SK-N-SH (cell line): ENCODE data around the gene ASB18. TPM values are rescaled to one million over a fixed set of nuclear protein-coding genes. Genes with fewer than 3 reads are reported as not detected.

Experiments
- CTCF ChIA-PET: fragments of 300-600, 350-600 bp; formaldehyde crosslinking; extraction: SDS; loops from one replicate; lab custom pipeline; 2021; lab: Yijun Ruan, JAX
- POLR2A ChIA-PET: fragments of 350-600 bp; sonication (Branson Sonifier 250); formaldehyde crosslinking; extraction: SDS; loops from one replicate; lab custom pipeline; 2020; ENCODE audit warnings: antibody characterized with exemption, inconsistent platforms; lab: Yijun Ruan, JAX
- DNase-seq: peaks from one replicate; pipeline ENCODE4 v3.0.0; 2012
- H2AFZ ChIP-seq: fragments of 200-600 bp; sonication (generic); 2 replicates; pipeline ENCODE4 v1.8.1; 2016; ENCODE audit warnings: antibody characterized with exemption, mild to moderate bottlenecking, low read depth
- H3F3A ChIP-seq: fragments of 200-600 bp; sonication (generic); replicated peaks from 2 replicates; pipeline ENCODE3; 2016; ENCODE audit warnings: antibody characterized with exemption, mild to moderate bottlenecking; ENCODE audit not compliant: insufficient read depth
- H3K27ac ChIP-seq, 2 experiments: fragments of 200-500 bp in 1 of 2; fragments of 200-600 bp in 1 of 2; sonication (Bioruptor generic) in 1 of 2; sonication (generic), shearing (Covaris generic) in 1 of 2; 2 replicates each; pipeline versions ENCODE4 v1.5.1 to v1.6.1; 2014 to 2016; ENCODE audit warnings: low read depth in 2 of 2, inconsistent platforms in 1 of 2, low read length in 1 of 2, mild to moderate bottlenecking in 1 of 2, mixed read lengths in 1 of 2
- H3K27me3 ChIP-seq: fragments of 200-600 bp; sonication (generic), shearing (Covaris generic); 2 replicates; pipeline ENCODE4 v1.6.1; 2016; ENCODE audit warnings: mixed run types; ENCODE audit not compliant: insufficient read depth
- H3K36me3 ChIP-seq, 2 experiments: fragments of 200-500 bp in 1 of 2; fragments of 200-600 bp in 1 of 2; sonication (Bioruptor generic) in 1 of 2; sonication (generic) in 1 of 2; replicated peaks in 1 of 2; 2 replicates each; pipeline versions ENCODE3 to v1.5.1; 2014 to 2016; ENCODE audit warnings: low read length in 1 of 2, mild to moderate bottlenecking in 1 of 2; ENCODE audit not compliant: insufficient read depth in 2 of 2, control insufficient read depth in 1 of 2
- H3K4me1 ChIP-seq, 2 experiments: fragments of 200-500 bp in 1 of 2; fragments of 200-600 bp in 1 of 2; sonication (Bioruptor generic) in 1 of 2; sonication (generic), shearing (Covaris generic) in 1 of 2; 2 replicates each; pipeline versions ENCODE4 v1.5.1 to v1.6.1; 2014 to 2016; ENCODE audit warnings: low read depth in 1 of 2, low read length in 1 of 2, mixed run types in 1 of 2; ENCODE audit not compliant: insufficient read depth in 2 of 2, control insufficient read depth in 1 of 2
- H3K4me2 ChIP-seq: fragments of 200-600 bp; sonication (generic), shearing (Covaris generic); 2 replicates; pipeline ENCODE4 v1.6.1; 2017; ENCODE audit warnings: mixed run types
- H3K4me3 ChIP-seq, 2 experiments: fragments of 200-500 bp in 1 of 2; fragments of 200-600 bp in 1 of 2; sonication (Bioruptor generic) in 1 of 2; sonication (generic), shearing (Covaris generic) in 1 of 2; 2 replicates each; pipeline versions ENCODE4 v1.5.1 to v1.8.1; 2014 to 2016; ENCODE audit warnings: low read depth in 2 of 2, inconsistent platforms in 1 of 2, low read length in 1 of 2, mild to moderate bottlenecking in 1 of 2, mixed read lengths in 1 of 2, moderate library complexity in 1 of 2
- H3K79me2 ChIP-seq: fragments of 200-600 bp; sonication (generic); 2 replicates; pipeline ENCODE4 v1.8.1; 2017; ENCODE audit warnings: mild to moderate bottlenecking; ENCODE audit not compliant: insufficient read depth
- H3K9ac ChIP-seq: fragments of 200-600 bp; sonication (generic); 2 replicates; pipeline ENCODE4 v1.6.1; 2017; ENCODE audit warnings: mixed run types
- H3K9me2 ChIP-seq: fragments of 200-600 bp; sonication (generic); 2 replicates; pipeline ENCODE4 v1.6.1; 2017; ENCODE audit warnings: mixed run types
- H3K9me3 ChIP-seq: fragments of 200-600 bp; sonication (generic); 2 replicates; pipeline ENCODE4 v1.6.1; 2017; ENCODE audit warnings: mixed run types, mild to moderate bottlenecking, moderate library complexity
- H4K20me1 ChIP-seq: fragments of 200-600 bp; sonication (generic); 2 replicates; pipeline ENCODE4 v1.6.1; 2017; ENCODE audit warnings: mild to moderate bottlenecking, mixed run types; ENCODE audit not compliant: insufficient read depth
- CHD2 ChIP-seq: fragments of 150-350 bp; IDR thresholded peaks from 2 replicates; pipeline ENCODE4 v1.6.1; 2018; ENCODE audit warnings: low read length; ENCODE audit not compliant: partially characterized antibody
- CTCF ChIP-seq: fragments of 200-600 bp; sonication (generic); IDR thresholded peaks from 2 replicates; pipeline ENCODE4 v1.6.1; 2017; ENCODE audit warnings: antibody characterized with exemption, mild to moderate bottlenecking, moderate library complexity
- EP300 ChIP-seq, 2 experiments: IDR thresholded peaks; 2 replicates each; pipeline versions ENCODE4 v1.4.0 to v1.6.1; 2012; ENCODE audit warnings: borderline replicate concordance in 1 of 2, low read depth in 1 of 2, low read length in 1 of 2
- EZH2phosphoT487 ChIP-seq: fragments of 200-600 bp; sonication (generic); IDR thresholded peaks from 2 replicates; pipeline ENCODE4 v1.6.1; 2017; ENCODE audit warnings: low read depth, mixed run types, mild to moderate bottlenecking, antibody characterized with exemption, moderate library complexity, borderline replicate concordance
- FOXJ3 ChIP-seq: sonication (generic); formaldehyde crosslinking; IDR thresholded peaks from 2 replicates; pipeline ENCODE4 v1.5.1; 2020; ENCODE audit warnings: mild to moderate bottlenecking, missing genetic modification reagents
- FOXM1 ChIP-seq: IDR thresholded peaks from 2 replicates; pipeline ENCODE4 v1.4.0; 2012; ENCODE audit warnings: low read depth, mild to moderate bottlenecking
- JUND ChIP-seq: IDR thresholded peaks from 2 replicates; pipeline ENCODE4 v1.4.0; 2012
- MEF2A ChIP-seq: IDR thresholded peaks from 2 replicates; pipeline ENCODE4 v1.4.0; 2012; ENCODE audit warnings: low read depth, borderline replicate concordance
- PBX3 ChIP-seq: IDR thresholded peaks from 2 replicates; pipeline ENCODE4; 2012
- POLR2AphosphoS5 ChIP-seq: IDR thresholded peaks from 2 replicates; pipeline ENCODE4 v1.6.1; 2012; ENCODE audit warnings: low read depth, low read length
- RCOR1 ChIP-seq: fragments of 150-350 bp; IDR thresholded peaks from 2 replicates; pipeline ENCODE4 v1.6.1; 2017; ENCODE audit warnings: antibody characterized with exemption, low read length
- SMC3 ChIP-seq: IDR thresholded peaks from 2 replicates; pipeline ENCODE4 v1.6.1; 2012; ENCODE audit warnings: low read depth, low read length, improper control_type of control experiment
- TAF1 ChIP-seq: IDR thresholded peaks from 2 replicates; pipeline ENCODE4 v1.6.1; 2012; ENCODE audit warnings: low read depth, mild to moderate bottlenecking, low read length, moderate library complexity, borderline replicate concordance
- TCF12 ChIP-seq: IDR thresholded peaks from 2 replicates; pipeline ENCODE4 v1.4.0; 2012
- TEAD4 ChIP-seq: IDR thresholded peaks from 2 replicates; pipeline ENCODE4 v1.4.0; 2012; ENCODE audit warnings: mild to moderate bottlenecking, borderline replicate concordance; ENCODE audit not compliant: insufficient read depth
- USF2 ChIP-seq: fragments of 150-350 bp; IDR thresholded peaks from 2 replicates; pipeline ENCODE4 v1.6.1; 2017; ENCODE audit warnings: antibody characterized with exemption, low read length, low read depth, borderline replicate concordance
- YY1 ChIP-seq: IDR thresholded peaks from 2 replicates; pipeline ENCODE4 v1.4.0; 2012; ENCODE audit warnings: low read depth, mild to moderate bottlenecking
- WGBS: methylation state at CpG from one replicate; pipeline ENCODE4 v1.1.6; 2017; ENCODE audit warnings: low lambda C conversion rate; 5-methylcytosine and 5-hydroxymethylcytosine counted together
- polyA plus RNA-seq, 3 experiments: library from polyadenylated mRNA; depleted of rRNA; stranded (reverse); fragments of >200 nt; gene quantifications; 2 replicates each; pipeline ENCODE4 v1.2.3, GENCODE V29; 2012
- TF ChIP-seq, protein P1 (sequence below): IDR thresholded peaks from 2 replicates; pipeline ENCODE4 v1.4.0; 2012; ENCODE audit warnings: low read depth, borderline replicate concordance
- TF ChIP-seq, protein P2 (sequence below): IDR thresholded peaks from 2 replicates; pipeline ENCODE4 v1.6.1; 2012; ENCODE audit warnings: mild to moderate bottlenecking, low read depth, low read length, moderate library complexity
- TF ChIP-seq, protein P3 (sequence below): fragments of 150-350 bp; IDR thresholded peaks from 2 replicates; pipeline ENCODE4 v1.6.1; 2016; ENCODE audit warnings: mild to moderate bottlenecking, low read depth, low read length

The ASB18 gene
- polyA plus RNA-seq, 1 of the 3 experiments (the other 2 are of a cell fraction): not detected

GRCh38 chr2:236169151-236169721 lies 95.0 kb downstream of the ASB18 start:
- 29% methylated on average over 36 of the region's 36 CpGs for WGBS
- Histone ChIP-seq H3K27me3 (peaks cover 99% of the 10 kb centered on the region), H3F3A (no peaks in the 10 kb centered on the region), H3K4me2 (0 out of 2 replicates have a peak overlapping the region, but pooled peaks have one; percentile 81), H3K9ac (no peak overlapping the region), H3K27ac (no peak overlapping the region), H3K9me3 (no peaks in the 10 kb centered on the region), H3K4me3 (no peak overlapping the region), H3K9me2 (no peaks in the 10 kb centered on the region), H3K4me1 (peaks cover 0 to 11% of the 10 kb centered on the region in 2 experiments; a peak in 2 of 4 replicates), H4K20me1 (no peaks in the 10 kb centered on the region), H3K79me2 (no peaks in the 10 kb centered on the region), H3K36me3 (no peaks in the 10 kb centered on the region), H2AFZ (no peak overlapping the region)
- no peak for TF ChIP-seq EP300 (IDR thresholded peaks at IDR 0.05; ENCODE audit: borderline replicate concordance in 1 of 2, low read depth in 1 of 2, low read length in 1 of 2)
- no peak for TF ChIP-seq CHD2
- no peak for TF ChIP-seq PBX3
- TF ChIP-seq POLR2AphosphoS5: no peak
- TF ChIP-seq TEAD4: no peak
- TF ChIP-seq, protein P1, sequence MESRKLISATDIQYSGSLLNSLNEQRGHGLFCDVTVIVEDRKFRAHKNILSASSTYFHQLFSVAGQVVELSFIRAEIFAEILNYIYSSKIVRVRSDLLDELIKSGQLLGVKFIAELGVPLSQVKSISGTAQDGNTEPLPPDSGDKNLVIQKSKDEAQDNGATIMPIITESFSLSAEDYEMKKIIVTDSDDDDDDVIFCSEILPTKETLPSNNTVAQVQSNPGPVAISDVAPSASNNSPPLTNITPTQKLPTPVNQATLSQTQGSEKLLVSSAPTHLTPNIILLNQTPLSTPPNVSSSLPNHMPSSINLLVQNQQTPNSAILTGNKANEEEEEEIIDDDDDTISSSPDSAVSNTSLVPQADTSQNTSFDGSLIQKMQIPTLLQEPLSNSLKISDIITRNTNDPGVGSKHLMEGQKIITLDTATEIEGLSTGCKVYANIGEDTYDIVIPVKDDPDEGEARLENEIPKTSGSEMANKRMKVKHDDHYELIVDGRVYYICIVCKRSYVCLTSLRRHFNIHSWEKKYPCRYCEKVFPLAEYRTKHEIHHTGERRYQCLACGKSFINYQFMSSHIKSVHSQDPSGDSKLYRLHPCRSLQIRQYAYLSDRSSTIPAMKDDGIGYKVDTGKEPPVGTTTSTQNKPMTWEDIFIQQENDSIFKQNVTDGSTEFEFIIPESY: no peak
- TF ChIP-seq, protein P2, sequence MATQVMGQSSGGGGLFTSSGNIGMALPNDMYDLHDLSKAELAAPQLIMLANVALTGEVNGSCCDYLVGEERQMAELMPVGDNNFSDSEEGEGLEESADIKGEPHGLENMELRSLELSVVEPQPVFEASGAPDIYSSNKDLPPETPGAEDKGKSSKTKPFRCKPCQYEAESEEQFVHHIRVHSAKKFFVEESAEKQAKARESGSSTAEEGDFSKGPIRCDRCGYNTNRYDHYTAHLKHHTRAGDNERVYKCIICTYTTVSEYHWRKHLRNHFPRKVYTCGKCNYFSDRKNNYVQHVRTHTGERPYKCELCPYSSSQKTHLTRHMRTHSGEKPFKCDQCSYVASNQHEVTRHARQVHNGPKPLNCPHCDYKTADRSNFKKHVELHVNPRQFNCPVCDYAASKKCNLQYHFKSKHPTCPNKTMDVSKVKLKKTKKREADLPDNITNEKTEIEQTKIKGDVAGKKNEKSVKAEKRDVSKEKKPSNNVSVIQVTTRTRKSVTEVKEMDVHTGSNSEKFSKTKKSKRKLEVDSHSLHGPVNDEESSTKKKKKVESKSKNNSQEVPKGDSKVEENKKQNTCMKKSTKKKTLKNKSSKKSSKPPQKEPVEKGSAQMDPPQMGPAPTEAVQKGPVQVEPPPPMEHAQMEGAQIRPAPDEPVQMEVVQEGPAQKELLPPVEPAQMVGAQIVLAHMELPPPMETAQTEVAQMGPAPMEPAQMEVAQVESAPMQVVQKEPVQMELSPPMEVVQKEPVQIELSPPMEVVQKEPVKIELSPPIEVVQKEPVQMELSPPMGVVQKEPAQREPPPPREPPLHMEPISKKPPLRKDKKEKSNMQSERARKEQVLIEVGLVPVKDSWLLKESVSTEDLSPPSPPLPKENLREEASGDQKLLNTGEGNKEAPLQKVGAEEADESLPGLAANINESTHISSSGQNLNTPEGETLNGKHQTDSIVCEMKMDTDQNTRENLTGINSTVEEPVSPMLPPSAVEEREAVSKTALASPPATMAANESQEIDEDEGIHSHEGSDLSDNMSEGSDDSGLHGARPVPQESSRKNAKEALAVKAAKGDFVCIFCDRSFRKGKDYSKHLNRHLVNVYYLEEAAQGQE: no peak
- no peak for TF ChIP-seq RCOR1
- no peak for TF ChIP-seq YY1
- TF ChIP-seq TCF12: no peak
- TF ChIP-seq CTCF: no peak
- no peak for TF ChIP-seq JUND
- no peak for TF ChIP-seq EZH2phosphoT487
- TF ChIP-seq, protein P3, sequence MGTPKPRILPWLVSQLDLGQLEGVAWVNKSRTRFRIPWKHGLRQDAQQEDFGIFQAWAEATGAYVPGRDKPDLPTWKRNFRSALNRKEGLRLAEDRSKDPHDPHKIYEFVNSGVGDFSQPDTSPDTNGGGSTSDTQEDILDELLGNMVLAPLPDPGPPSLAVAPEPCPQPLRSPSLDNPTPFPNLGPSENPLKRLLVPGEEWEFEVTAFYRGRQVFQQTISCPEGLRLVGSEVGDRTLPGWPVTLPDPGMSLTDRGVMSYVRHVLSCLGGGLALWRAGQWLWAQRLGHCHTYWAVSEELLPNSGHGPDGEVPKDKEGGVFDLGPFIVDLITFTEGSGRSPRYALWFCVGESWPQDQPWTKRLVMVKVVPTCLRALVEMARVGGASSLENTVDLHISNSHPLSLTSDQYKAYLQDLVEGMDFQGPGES: no peak
- TF ChIP-seq SMC3: no peak
- TF ChIP-seq FOXM1: no peak
- no peak for TF ChIP-seq MEF2A
- TF ChIP-seq USF2: no peak
- TF ChIP-seq TAF1: no peak
- TF ChIP-seq FOXJ3 (CRISPR knock-in tag): no peak
- peak; percentile 45 for DNase-seq
- CTCF ChIA-PET: interaction anchor here (0.6 to 15.0 kb wide), 7 partner anchors 8 to 389 kb away, joined by 3 to 248 read pairs (median 21); no protein-coding TSS in a partner anchor
- POLR2A ChIA-PET: interaction anchor here (1.2 kb wide), 1 partner anchor 10 kb away, joined by 3 read pairs; no protein-coding TSS in a partner anchor
